ENCODE measurements around the gene TRPM5.

DNA sequence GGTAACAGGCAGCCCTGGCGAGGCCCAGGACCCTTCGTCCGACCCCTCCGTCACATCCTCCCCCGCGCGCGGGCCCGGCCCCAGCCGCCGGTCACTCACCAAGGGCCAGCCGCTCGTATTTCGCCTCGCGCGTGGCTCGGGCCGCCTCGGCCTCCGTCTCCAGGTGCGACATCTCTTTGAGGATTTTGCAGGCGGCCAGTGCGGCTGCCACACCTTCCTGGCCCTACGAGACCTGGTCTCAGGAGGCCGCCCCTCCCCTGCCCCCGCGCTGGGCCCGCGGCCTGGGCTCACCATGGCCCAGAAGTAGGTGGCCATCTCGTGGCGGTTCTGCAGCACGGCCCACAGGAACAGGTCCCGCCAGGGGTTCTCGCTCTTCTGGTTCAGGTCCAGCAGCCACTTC is 29.7 kb downstream of the TRPM5 start:
- TF ChIP-seq CTCF (IDR thresholded peaks at IDR 0.05), result no peak
- TF ChIP-seq POLR2A (IDR thresholded peaks at IDR 0.05), result no peak

All from testis (tissue), 2 donors.